HG02798 (cell line): ENCODE measurements around the gene ZCCHC13.
"Not testable (repeated sequence)": the region's sequence is repeated elsewhere in the genome, so short reads cannot be mapped to it uniquely, and the experiment has no call there.

Source experiments
- ATAC-seq: cut with Tn5 transposase; IDR thresholded peaks from one replicate; pipeline ENCODE4 v1.9.1; 2021; ENCODE audit warnings: mild to moderate bottlenecking; ENCODE audit not compliant: unreplicated experiment, poor library complexity

The ZCCHC13 gene

DNA sequence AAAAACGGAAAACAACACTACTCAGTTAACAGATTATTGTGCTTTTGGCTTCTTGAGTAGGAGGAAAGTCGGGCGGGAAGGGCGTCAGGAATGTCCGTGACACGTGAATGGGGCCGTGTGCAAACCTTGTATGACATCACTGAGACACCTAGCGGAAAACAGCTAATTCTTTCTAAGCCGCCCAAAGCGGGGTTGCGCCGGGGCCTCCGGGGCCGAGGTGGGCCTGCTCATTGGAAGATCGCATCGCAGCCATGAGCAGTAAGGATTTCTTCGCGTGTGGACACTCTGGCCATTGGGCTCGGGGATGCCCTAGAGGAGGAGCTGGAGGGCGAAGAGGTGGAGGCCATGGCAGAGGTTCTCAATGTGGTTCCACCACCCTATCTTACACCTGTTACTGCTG is at the start of gene ZCCHC13:
Gene ZCCHC13, plus strand, starts transcription at position 165 of the 400 bp plus-strand sequence. Its CDS starts 87 bp downstream, at position 252.
- no peak for ATAC-seq

DNA sequence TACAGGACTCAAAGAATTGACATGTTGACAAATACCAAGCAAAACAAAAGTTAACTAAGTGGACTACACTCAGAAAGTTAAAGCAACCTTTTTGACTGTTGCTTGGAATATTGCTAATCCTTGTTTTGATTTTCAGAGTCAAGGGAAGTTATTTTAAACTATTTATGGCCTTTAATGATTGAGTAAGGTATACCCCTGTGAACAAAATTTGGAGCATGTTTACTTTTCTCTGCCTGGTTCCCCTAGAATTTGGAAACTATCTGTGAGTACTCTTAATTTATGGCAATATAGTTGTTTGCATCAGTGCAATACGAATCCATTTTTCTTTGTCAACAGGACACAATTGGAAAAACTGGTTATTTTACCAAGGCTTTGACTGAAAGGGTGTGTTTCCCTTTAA is 45.9 kb upstream of the ZCCHC13 start:
- not testable (repeated sequence) for ATAC-seq

GRCh38 chrX:74259885-74260491 is 44.0 kb upstream of the ZCCHC13 start:
- ATAC-seq = no peak

DNA sequence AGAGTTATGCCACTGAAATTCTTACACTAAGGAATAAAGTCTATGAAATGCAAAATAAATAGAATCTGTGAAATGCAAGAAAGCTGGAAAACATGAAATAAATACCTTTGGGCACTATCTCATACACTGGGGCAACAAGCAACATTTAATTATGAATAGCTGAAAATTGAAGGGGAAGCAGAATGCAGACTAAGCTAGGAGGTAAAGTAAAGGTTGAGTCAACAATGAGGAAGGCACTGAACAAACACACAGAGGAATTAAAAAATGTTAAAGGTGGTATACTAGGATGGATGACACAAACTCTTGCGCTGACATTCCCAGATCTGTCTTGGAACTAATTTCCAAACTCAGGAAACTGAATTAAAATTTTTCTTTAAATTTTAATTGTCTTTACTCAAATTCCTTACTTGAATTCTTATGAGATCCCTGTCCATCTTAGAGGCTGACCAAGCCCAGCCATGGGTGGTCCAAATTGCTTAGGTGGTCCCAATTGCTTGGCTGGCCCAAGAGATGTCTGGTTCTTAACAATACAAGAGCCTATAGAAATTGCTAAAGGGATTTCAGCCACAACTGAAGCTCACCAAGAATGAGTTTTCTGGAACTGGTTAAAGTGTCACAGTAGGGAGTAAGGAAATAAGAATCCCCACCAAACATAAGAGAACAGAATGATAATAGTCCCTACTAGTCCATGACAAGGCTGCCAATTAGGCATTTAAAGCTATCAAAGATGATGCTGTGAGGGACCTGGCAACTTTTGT is 41.3 kb upstream of the ZCCHC13 start:
- ATAC-seq = no peak

- ATAC-seq = no peak
Measured at GRCh38 chrX:74270393-74270792, 33.6 kb upstream of the ZCCHC13 start.

- peak; percentile 63 for ATAC-seq
Measured at GRCh38 chrX:74272230-74272629, 31.8 kb upstream of the ZCCHC13 start.

- no peak for ATAC-seq
Measured at GRCh38 chrX:74274516-74274915, 29.5 kb upstream of the ZCCHC13 start.

DNA sequence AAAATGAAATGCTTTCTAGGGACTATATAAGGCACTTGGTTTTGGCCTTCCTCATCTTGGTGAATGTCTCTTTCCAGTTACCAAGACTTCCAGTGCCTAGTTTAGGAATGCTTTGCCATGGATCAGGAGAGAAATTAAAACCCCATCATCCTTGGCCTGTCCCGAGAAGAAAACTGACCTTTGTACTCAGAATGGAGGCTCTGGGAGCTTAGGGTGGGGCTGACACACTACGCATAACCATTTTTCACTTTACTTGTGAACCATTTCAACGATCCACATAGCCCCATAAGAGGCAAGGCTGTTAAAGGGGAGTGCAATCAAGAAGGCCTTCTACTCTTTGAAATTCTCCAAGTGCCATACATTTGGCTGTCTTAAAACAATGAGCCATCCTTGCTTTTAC is 26.7 kb upstream of the ZCCHC13 start:
- no peak for ATAC-seq

DNA sequence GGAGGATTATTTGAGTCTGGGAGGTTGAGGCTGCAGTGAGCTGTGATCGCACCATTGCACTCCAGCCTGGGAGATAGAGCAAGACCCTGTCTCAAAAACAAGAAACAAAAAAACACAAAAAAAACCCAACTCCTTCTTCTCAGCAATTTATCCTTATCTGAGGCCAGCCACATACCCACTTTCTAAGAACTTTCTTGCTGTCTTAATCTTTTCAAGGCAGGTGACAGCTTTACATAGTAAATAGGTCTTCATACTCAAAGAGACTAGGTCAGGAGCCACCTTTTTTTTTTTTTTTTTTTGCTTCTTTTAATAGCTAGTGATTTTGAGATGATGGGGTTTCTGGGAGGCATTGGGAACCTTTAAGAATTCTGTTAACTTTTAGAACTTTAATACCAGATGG is 26.1 kb upstream of the ZCCHC13 start:
- ATAC-seq = no peak

DNA sequence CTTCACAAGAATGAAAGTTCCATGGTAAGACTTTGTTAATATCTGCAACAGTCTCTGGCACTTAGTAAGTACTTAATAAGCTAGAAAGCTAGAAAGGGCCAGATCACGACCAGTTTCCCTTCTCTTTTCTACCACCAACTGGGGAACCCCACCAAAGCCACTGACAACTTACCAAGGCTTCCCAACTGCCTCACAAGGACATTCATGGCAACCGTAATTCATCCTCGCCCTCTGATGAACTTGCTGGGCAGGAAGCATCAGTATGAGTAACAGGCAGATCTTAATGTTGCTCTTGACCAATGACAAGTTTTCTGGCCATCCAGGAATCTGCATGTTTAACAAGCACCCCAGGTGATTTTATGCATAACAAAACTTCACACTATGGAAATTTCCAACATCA is 23.2 kb upstream of the ZCCHC13 start:
- ATAC-seq = peak; percentile 70

GRCh38 chrX:74284391-74284952 is 19.5 kb upstream of the ZCCHC13 start:
- ATAC-seq = no peak

- ATAC-seq = no peak
Measured at GRCh38 chrX:74286950-74287740, 16.8 kb upstream of the ZCCHC13 start.

GRCh38 chrX:74291577-74291963 is 12.4 kb upstream of the ZCCHC13 start:
- no peak for ATAC-seq

GRCh38 chrX:74291964-74292807 is 11.8 kb upstream of the ZCCHC13 start:
- peak; percentile 93 for ATAC-seq

- ATAC-seq = no peak
Measured at GRCh38 chrX:74292808-74293123, 11.2 kb upstream of the ZCCHC13 start.

DNA sequence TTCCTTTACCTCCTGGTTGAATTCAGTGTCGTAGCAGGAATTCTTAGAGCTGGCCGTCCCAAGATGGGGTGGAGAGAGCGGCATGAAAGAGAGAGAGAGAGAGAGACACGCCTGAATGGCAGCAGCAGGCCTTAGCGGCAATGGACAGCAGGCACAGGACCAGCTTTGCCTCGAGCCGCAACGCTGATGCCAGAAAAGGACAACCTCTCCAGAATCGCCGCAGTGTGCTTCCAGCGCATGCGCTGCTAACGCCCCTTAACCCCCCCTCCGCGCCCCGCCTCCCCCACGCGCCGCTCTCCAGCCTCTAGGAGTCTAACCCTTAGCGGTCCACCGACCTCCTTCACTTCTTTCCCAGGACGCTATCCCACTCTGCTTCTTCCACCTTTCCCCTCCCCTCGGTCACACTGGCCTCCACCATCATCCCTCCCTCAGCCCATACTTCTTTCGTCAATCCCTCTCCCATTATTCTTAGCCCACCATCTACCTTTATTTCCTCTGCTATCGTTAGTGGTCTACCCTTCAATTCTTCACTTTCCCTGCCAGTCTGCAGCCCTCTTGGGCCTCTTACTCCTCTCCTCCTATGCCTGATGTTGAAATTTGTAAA is 10.5 kb upstream of the ZCCHC13 start:
- ATAC-seq = peak; percentile 47

DNA sequence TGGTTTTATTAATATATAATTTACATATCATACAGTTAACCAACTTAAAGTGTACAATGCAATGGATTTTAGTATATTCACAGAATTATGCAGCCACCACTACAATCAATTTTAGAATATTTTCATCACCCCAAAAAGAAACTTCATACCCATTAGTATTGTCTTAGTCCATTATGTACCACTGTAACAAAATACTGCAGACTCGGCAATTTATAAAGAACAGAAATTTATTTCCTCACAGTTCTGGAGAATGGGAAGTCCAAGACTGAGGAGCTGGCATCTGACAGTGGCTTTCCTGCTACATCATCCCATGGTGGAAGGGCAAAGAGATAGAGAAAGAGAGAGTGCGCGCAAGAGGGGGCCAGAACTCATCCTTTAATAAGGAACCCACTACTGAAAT is 8.9 kb upstream of the ZCCHC13 start:
- no peak for ATAC-seq

GRCh38 chrX:74297766-74298165 is 6.2 kb upstream of the ZCCHC13 start:
- no peak for ATAC-seq

DNA sequence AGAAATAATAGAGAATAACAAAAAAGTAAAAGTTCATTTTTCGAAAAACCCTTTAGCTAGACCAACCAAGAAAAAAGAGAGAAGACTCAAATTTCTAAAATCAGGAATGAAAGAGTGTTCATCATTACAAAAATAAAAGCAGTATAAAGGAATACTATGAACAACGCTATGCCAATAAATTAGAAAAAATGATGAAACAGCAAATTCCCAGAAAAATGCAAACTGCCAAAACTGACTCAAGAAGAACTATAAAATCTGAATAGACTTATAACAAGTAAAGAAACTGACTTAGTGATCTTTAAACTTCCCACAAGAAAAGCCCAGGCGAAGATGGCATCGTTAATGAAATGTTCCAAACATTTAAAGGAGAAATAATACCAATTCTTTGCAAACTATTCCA is 3.1 kb upstream of the ZCCHC13 start:
- ATAC-seq = no peak

GRCh38 chrX:74318672-74319071 is 14.7 kb downstream of the ZCCHC13 start:
- ATAC-seq = no peak
